HTERT RPE-1 (cell line): ENCODE measurements around the gene ZBTB46.

Source experiments
- in situ Hi-C: fragments of 300-500 bp; cut with MboI; formaldehyde crosslinking; loops from 4 replicates; pipeline ENCODE4 v1.14.3; 2020; ENCODE audit warnings: low sequenced_read_pairs

ZBTB46 gene

GRCh38 chr20:63696628-63697356, 134.3 kb downstream of the ZBTB46 start, which contains the start of gene TNFRSF6B:
TNFRSF6B (plus strand) TSS chr20:63696652; CDS start chr20:63696768, 116 bp downstream.
- in situ Hi-C loops = no loop called here

DNA sequence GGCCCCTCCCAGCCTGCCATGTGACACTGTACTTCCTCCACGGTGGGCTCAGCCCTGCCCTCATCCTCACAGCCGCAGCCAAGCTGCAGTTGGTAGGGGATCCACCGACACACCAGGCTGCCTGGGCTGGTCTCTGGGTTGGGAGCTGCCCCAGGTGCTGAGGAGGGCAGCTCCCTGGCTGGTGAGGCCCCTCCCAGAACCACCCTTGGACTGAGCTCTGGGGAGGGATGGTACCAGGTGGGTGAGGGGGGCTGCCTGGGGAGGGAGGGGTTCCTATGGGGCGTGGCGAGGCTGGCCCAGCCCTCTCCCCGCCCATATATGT, 134.8 kb downstream of the ZBTB46 start:
- in situ Hi-C loops = no loop called here

GRCh38 chr20:63695424-63696305, 135.4 kb downstream of the ZBTB46 start:
- in situ Hi-C loops = no loop called here

- in situ Hi-C loops = no loop called here
These were observed 136.3 kb downstream of the ZBTB46 start for GRCh38 chr20:63694584-63695423.

DNA sequence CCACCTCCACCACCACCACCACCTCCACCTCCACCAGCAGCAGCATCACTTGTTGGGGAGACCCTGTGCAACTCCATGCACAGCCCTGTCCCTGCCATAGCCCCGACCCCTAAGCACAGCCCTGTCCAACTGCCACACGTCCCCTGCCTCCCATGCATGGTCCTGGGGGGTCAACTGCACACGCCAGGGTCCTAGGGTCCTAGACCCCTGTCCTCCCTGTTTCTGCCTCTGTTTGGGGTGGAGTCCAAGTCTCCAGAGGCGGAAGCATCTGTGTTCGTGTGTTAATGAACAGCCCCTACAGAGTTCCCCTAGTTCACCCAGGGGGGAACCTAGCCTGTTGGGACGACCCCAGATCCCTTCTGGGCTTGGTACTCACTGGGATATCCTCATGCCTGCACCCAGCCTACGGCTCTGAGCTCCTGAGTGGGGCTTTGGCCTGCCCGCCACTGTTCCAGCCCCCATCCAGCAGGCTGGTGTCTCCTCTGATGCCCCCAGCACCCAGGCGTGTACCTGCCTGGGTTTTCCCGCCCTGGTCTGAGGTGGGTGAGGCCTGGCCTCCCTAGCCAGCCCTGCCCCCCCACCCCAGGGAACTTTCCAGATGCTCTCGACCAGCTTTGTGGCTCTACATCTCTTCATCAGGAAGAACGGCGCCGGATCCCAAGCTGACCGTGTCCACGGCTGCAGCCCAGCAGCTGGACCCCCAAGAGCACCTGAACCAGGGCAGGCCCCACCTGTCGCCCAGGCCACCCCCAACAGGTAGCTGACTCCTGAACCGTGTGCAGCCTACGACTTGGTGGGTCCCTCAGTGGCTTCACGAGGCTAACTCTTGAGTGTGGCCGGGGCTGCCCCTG, 137.1 kb downstream of the ZBTB46 start:
- in situ Hi-C loops = no loop called here
